ENCODE measurements around the gene DOCK6.
"Not testable (repeated sequence)": the region's sequence is repeated elsewhere in the genome, so short reads cannot be mapped to it uniquely, and the experiment has no call there.

DOCK6 gene

DNA sequence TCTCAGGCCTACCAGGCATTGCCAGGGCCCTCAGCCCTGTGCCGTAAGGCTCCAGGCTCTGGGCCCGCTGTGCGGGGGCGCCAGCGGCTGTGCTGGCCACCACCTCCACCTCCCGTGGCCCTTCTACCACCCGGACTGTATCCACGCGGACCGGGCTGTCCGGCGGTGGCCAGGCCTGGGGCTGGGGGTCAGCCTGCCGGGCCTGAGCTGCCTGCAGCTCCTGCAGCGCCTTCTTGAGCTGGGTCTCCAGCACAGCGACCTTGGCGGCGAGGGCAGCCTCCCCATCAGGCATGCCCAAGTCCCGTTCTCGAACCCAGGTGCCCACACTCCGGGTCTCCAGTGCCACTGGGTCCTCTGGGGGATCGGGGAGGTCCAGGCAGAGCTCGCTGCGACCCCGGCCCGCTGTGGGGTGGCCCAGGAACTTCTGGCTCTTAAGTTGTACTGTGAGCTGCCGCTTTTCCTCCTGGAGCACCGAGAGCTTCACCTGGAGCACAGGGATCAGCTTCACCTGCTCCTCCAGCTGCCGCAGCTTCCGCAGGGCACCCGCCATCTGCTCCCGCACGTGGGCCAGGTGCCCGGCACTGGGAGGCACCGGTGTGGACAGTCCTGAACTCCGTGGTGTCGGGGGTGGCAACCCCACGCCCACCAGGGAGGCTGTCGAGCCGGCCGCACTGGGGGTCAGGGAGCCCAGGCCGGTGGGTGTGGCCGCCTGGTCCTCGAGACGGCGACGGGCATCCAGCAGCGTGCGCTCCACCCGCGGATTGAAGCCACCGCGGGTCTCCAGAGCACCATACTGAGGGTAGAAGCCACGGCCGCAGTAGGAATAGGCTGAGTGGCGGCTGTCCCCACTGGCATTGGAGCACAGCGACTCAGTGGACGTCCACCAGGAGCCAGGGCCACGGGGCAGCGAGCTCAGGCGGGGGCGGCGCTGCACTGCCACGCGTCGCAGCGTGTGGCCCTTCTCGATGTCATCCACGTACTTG lies 69.1 kb downstream of the DOCK6 start:
- TF ChIP-seq, protein P1, sequence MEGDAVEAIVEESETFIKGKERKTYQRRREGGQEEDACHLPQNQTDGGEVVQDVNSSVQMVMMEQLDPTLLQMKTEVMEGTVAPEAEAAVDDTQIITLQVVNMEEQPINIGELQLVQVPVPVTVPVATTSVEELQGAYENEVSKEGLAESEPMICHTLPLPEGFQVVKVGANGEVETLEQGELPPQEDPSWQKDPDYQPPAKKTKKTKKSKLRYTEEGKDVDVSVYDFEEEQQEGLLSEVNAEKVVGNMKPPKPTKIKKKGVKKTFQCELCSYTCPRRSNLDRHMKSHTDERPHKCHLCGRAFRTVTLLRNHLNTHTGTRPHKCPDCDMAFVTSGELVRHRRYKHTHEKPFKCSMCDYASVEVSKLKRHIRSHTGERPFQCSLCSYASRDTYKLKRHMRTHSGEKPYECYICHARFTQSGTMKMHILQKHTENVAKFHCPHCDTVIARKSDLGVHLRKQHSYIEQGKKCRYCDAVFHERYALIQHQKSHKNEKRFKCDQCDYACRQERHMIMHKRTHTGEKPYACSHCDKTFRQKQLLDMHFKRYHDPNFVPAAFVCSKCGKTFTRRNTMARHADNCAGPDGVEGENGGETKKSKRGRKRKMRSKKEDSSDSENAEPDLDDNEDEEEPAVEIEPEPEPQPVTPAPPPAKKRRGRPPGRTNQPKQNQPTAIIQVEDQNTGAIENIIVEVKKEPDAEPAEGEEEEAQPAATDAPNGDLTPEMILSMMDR (IDR thresholded peaks at IDR 0.05; ENCODE audit: borderline replicate concordance, insufficient read depth, low read depth, low read length) = no peak
- H3K4me3 ChIP-seq (ENCODE audit: low read depth, low read length) = no peak overlapping the region

DNA sequence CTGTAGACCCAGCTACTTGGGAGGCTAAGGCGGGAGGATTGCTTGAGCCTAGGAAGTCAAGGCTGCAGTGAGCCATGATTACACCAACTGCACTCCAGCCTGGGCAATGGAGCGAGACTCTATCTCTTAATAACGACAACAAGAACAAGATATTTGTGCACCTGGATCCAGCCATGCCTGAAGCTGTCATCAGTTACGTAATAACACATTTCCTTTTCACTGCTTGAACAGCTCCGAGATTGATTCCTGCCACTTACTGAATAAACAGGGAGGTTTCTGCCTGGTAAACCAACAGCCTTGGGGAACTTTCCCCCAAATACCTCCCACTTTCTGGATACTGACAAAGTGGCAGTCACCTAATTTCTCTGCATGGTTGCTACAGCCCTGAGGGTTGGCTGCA lies 70.4 kb downstream of the DOCK6 start:
- TF ChIP-seq, protein P1 (IDR thresholded peaks at IDR 0.05; ENCODE audit: borderline replicate concordance, insufficient read depth, low read depth, low read length) = no peak
- no peak overlapping the region for H3K4me3 ChIP-seq (ENCODE audit: low read depth, low read length)

DNA sequence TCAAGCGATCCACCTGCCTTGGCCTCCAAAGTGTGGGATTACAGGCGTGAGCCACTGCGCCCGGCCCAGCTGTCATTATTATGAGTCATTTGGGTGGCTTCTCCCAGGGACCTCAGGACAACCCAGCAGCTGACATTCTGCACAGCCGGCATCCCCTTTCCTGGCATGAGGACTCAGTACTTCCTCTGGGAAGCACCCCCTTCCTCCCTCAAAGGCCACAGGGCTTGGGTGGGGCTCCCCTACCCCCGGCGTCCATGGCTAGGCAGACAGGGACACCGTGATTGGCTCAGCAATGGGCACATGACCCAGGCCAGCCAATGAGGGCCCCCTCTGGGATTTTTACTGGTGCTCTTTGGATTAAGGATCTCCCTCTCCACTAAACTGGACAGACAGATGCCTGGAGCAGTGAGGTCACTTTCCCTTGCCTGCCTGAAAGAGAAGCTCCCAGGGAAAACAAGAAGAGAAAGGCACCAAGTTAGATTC lies 71.0 kb downstream of the DOCK6 start:
- TF ChIP-seq, protein P1 (IDR thresholded peaks at IDR 0.05; ENCODE audit: borderline replicate concordance, insufficient read depth, low read depth, low read length) = no peak
- H3K4me3 ChIP-seq (ENCODE audit: low read depth, low read length) = no peak overlapping the region

DNA sequence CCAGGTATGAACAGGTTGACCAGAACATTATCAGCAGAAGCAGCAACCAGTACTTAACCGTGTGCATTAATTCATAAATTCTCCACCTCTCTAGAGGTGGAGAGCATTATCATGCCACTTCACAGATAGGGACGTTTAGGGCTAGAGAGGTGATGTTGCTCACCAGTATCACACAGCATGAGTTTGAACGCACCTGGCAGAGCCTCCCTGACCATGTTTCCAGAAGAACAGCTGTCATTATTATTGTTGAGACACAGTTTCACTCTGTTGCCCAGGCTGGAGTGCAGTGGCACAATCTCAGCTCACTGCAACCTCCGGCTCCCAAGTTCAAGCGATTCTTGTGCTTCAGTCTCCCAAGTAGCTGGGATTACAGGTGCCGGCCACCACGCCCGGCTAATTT lies 71.8 kb downstream of the DOCK6 start:
- no peak overlapping the region for H3K4me3 ChIP-seq (ENCODE audit: low read depth, low read length)
- TF ChIP-seq, protein P1 (IDR thresholded peaks at IDR 0.05; ENCODE audit: borderline replicate concordance, insufficient read depth, low read depth, low read length) = no peak

DNA sequence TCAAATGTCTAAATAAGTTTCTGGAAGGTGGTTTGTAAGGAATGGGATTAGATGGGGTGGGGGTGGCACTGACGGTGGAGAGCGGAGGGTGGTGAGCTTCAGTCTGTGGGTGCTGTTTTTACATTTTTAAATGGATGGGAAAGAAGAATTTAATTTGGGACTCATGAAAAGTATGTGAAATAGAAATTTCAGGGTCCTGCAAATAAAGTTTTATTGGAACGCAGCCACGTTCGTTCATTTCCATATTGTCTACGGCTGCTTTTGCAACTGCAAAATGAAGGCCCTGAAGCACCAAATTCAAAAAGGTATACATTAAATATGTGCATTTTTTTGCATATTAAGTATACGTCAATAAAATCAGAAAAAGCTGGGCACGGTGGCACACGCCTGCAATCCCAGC lies 74.9 kb downstream of the DOCK6 start:
- TF ChIP-seq, protein P1 (IDR thresholded peaks at IDR 0.05; ENCODE audit: borderline replicate concordance, insufficient read depth, low read depth, low read length) = no peak
- H3K4me3 ChIP-seq (ENCODE audit: low read depth, low read length) = no peak overlapping the region

DNA sequence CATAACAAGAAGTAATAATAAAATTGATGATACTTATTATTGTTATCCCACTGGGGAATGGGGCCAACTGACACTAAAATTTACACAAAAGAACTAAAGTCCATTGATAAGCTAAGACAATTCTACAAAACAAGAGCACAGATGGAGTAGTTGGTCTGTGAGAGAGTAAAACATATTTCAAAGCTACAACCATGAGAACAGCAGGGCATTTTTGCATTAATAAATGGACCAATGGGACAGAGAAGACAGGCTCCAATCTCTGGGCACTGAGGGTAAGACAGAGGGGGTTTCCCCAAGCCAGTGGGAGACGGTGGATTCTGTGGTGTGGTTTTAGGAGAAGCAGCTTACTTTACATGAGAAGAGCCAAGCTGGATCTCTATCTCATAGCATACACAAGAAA lies 79.3 kb downstream of the DOCK6 start:
- TF ChIP-seq, protein P1 (IDR thresholded peaks at IDR 0.05; ENCODE audit: borderline replicate concordance, insufficient read depth, low read depth, low read length) = no peak

DNA sequence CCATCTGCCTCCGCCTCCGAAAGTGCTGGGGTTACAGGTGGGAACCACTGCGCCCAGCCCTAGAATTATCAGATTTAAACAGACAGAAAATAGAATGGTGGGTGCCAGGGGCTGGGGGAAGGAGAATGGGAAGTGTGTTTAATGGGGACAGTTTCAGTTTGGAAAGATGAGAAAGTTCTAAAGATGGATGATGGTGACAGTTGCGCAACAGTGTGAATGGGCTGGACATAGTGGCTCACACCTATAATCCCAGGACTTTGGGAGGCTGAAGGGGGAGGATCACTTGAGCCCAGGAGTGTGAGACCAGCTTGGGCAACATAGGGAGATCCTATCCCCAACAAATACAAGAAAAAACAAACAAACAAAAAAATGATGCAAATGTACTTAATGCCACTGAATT lies 80.8 kb downstream of the DOCK6 start:
- no peak overlapping the region for H3K4me3 ChIP-seq (ENCODE audit: low read depth, low read length)
- TF ChIP-seq, protein P1 (IDR thresholded peaks at IDR 0.05; ENCODE audit: borderline replicate concordance, insufficient read depth, low read depth, low read length) = no peak

More for the DNA sequence above, 79.3 kb downstream of the DOCK6 start:
- H3K4me3 ChIP-seq (ENCODE audit: low read depth, low read length) = no peak overlapping the region

DNA sequence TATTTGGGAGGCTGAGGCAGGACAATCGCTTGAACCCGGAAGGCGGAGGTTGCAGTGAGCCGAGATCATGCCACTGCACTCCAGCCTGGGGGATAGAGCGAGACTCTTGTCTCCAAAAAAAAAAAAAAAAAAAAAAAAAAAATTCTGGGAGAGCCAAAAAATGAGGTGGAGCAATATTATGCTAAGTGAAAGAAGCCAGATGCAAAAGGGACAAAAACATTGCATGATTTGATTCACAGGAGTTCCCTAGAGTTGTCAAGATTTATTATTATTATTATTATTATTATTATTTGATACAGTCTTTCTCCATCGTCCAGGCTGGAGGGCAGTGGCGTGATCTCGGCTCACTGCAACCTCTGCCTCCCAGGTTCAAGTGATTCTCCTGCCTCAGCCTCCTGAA lies 81.3 kb downstream of the DOCK6 start:
- not testable (repeated sequence) for H3K4me3 ChIP-seq (ENCODE audit: low read depth, low read length)
